ENCODE results near the gene SHOC1. TPM values are rescaled to one million over a fixed set of nuclear protein-coding genes. Genes with fewer than 3 reads are reported as not detected.

The SHOC1 gene
- total RNA-seq, 1 experiment from 2014 or later = 1.1 TPM

DNA sequence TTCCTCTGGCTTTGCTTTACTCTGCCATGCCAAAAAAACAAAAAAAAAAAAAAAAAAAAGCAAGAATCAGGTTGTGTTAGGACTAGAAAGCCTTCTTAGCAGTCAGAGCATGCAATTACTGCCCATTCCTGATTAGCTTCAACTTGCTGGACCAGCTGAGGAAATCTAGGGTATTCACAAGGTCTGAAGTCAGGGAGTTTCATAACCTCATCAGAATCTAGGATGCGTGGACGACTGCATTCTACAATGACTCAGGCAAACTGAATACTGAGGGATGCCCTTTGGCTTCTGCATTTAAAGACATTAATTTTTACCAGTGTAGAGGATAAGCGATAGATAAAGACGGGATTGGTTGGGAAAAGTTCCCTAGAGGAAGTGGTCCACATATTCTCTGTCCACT is 39.2 kb upstream of the SHOC1 start:
- TF ChIP-seq, protein P1, sequence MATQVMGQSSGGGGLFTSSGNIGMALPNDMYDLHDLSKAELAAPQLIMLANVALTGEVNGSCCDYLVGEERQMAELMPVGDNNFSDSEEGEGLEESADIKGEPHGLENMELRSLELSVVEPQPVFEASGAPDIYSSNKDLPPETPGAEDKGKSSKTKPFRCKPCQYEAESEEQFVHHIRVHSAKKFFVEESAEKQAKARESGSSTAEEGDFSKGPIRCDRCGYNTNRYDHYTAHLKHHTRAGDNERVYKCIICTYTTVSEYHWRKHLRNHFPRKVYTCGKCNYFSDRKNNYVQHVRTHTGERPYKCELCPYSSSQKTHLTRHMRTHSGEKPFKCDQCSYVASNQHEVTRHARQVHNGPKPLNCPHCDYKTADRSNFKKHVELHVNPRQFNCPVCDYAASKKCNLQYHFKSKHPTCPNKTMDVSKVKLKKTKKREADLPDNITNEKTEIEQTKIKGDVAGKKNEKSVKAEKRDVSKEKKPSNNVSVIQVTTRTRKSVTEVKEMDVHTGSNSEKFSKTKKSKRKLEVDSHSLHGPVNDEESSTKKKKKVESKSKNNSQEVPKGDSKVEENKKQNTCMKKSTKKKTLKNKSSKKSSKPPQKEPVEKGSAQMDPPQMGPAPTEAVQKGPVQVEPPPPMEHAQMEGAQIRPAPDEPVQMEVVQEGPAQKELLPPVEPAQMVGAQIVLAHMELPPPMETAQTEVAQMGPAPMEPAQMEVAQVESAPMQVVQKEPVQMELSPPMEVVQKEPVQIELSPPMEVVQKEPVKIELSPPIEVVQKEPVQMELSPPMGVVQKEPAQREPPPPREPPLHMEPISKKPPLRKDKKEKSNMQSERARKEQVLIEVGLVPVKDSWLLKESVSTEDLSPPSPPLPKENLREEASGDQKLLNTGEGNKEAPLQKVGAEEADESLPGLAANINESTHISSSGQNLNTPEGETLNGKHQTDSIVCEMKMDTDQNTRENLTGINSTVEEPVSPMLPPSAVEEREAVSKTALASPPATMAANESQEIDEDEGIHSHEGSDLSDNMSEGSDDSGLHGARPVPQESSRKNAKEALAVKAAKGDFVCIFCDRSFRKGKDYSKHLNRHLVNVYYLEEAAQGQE (IDR thresholded peaks at IDR 0.05; ENCODE audit: low read depth) = no peak
- TF ChIP-seq, protein P2, sequence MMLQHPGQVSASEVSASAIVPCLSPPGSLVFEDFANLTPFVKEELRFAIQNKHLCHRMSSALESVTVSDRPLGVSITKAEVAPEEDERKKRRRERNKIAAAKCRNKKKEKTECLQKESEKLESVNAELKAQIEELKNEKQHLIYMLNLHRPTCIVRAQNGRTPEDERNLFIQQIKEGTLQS (IDR thresholded peaks at IDR 0.05) = no peak
- Histone ChIP-seq H3K27me3 (ENCODE audit: insufficient read depth, low read length) (no peaks in the 10 kb centered on the region), H3K79me2 (ENCODE audit: insufficient read depth, low read length) (no peaks in the 10 kb centered on the region), H3K4me1 (ENCODE audit: control insufficient read depth in 1 of 2, insufficient read depth in 2 of 2, low read length in 2 of 2) (no peaks in the 10 kb centered on the region), H3K36me3 (ENCODE audit: control insufficient read depth in 1 of 2, insufficient read depth in 2 of 2, low read length in 2 of 2) (no peaks in the 10 kb centered on the region), H3K4me3 (replicated peaks in 1 of 2; ENCODE audit: low read depth in 1 of 2, low read length in 2 of 2) (no peak overlapping the region), H2AFZ (ENCODE audit: low read depth, low read length, poor library complexity, severe bottlenecking) (no peak overlapping the region), H3K4me2 (ENCODE audit: low read length) (no peak overlapping the region), H3K9ac (ENCODE audit: low read length) (no peak overlapping the region), H3K9me3 (ENCODE audit: control insufficient read depth in 1 of 2, insufficient read depth in 1 of 2, low read depth in 1 of 2, low read length in 2 of 2) (no peaks in the 10 kb centered on the region), H3K27ac (ENCODE audit: low read depth, low read length) (no peak overlapping the region), H3K9me2 (ENCODE audit: insufficient read depth) (no peaks in the 10 kb centered on the region), H4K20me1 (ENCODE audit: insufficient read depth) (no peaks in the 10 kb centered on the region)
- POLR2A ChIA-PET = no interaction called here
- CTCF ChIA-PET = no interaction called here
- BruUV-seq (replicated peaks) = no TSS peak
- ATAC-seq (no peak), DNase-seq (ENCODE audit: low read depth, low spot score) (no peak)
- intact Hi-C loops (cut with micrococcal nuclease) = no loop called here
- RAD21 ChIA-PET (ENCODE audit: low non-redundant PET in 1 of 2, low total read pairs in 2 of 2, uncharacterized antibody in 2 of 2, unreplicated experiment in 2 of 2) = no interaction called here

DNA sequence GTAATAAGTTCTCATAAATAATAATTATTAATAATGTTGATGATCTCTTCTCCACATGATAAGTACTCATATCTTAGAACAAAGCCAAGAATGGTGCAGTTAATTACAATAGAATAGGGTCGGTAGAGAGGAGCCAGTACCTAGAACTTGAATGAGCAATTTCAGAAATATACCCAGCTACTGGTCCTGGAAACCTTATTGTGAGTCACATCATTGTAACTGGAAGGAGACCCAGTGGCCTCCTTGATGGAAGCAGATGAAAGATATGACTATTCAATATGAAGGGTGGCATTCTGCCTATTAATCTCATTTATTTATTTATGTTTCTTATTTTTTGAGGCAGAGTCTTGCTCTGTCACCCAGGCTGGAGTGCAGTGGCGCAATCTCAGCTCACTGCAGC is 37.7 kb upstream of the SHOC1 start:
- H3K27ac ChIP-seq (ENCODE audit: low read depth, low read length) = no peak overlapping the region
- ATAC-seq = no peak
- TF ChIP-seq, protein P2 (IDR thresholded peaks at IDR 0.05) = no peak
- TF ChIP-seq CEBPB (IDR thresholded peaks at IDR 0.05; ENCODE audit: low read depth) (no peak), FOSL1 (IDR thresholded peaks at IDR 0.05; ENCODE audit: low read depth) (no peak), YY1 (IDR thresholded peaks at IDR 0.05; ENCODE audit: extremely low read depth, insufficient replicate concordance, low read depth, low read length) (no peak), ZNF274 (IDR thresholded peaks at IDR 0.05; ENCODE audit: low read depth, low read length) (no peak), TCF7L2 (IDR thresholded peaks at IDR 0.05; ENCODE audit: borderline replicate concordance, extremely low read depth, insufficient read depth, insufficient read length) (no peak), CBX3 (IDR thresholded peaks at IDR 0.05; ENCODE audit: low read depth) (no peak), SIN3A (IDR thresholded peaks at IDR 0.05; ENCODE audit: low read depth) (no peak), ZFX (IDR thresholded peaks at IDR 0.05) (no peak), EGR1 (IDR thresholded peaks at IDR 0.05; ENCODE audit: low read depth) (no peak)
- TF ChIP-seq, protein P1 (IDR thresholded peaks at IDR 0.05; ENCODE audit: low read depth) = no peak
- TF ChIP-seq, protein P3, sequence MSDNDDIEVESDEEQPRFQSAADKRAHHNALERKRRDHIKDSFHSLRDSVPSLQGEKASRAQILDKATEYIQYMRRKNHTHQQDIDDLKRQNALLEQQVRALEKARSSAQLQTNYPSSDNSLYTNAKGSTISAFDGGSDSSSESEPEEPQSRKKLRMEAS (IDR thresholded peaks at IDR 0.05) = no peak

More for the DNA sequence above, 37.7 kb upstream of the SHOC1 start:
- H3K27me3 ChIP-seq (ENCODE audit: insufficient read depth, low read length) = no peaks in the 10 kb centered on the region
- no peaks in the 10 kb centered on the region for H3K36me3 ChIP-seq (ENCODE audit: control insufficient read depth in 1 of 2, insufficient read depth in 2 of 2, low read length in 2 of 2)
- CTCF ChIA-PET = no interaction called here
- POLR2A ChIA-PET = no interaction called here
- no TSS peak for BruUV-seq (replicated peaks)
- no peak for DNase-seq (ENCODE audit: low read depth, low spot score)
- no peak overlapping the region for H3K9ac ChIP-seq (ENCODE audit: low read length)
- H3K4me3 ChIP-seq (replicated peaks in 1 of 2; ENCODE audit: low read depth in 1 of 2, low read length in 2 of 2) = no peak overlapping the region
- H4K20me1 ChIP-seq (ENCODE audit: insufficient read depth) = no peaks in the 10 kb centered on the region
- H3K9me3 ChIP-seq (ENCODE audit: control insufficient read depth in 1 of 2, insufficient read depth in 1 of 2, low read depth in 1 of 2, low read length in 2 of 2) = no peaks in the 10 kb centered on the region
- no peaks in the 10 kb centered on the region for H3K4me1 ChIP-seq (ENCODE audit: control insufficient read depth in 1 of 2, insufficient read depth in 2 of 2, low read length in 2 of 2)
- no peak overlapping the region for H2AFZ ChIP-seq (ENCODE audit: low read depth, low read length, poor library complexity, severe bottlenecking)
- intact Hi-C loops (cut with micrococcal nuclease) = no loop called here
- no peak overlapping the region for H3K4me2 ChIP-seq (ENCODE audit: low read length)
- no peaks in the 10 kb centered on the region for H3K79me2 ChIP-seq (ENCODE audit: insufficient read depth, low read length)
- H3K9me2 ChIP-seq (ENCODE audit: insufficient read depth) = no peaks in the 10 kb centered on the region
- RAD21 ChIA-PET (ENCODE audit: low non-redundant PET in 1 of 2, low total read pairs in 2 of 2, uncharacterized antibody in 2 of 2, unreplicated experiment in 2 of 2) = no interaction called here
